Omental fat pad (tissue), 4 donors: ENCODE results near the gene PDK4. TPM values are rescaled to one million over a fixed set of nuclear protein-coding genes. Genes with fewer than 3 reads are reported as not detected.

Experiments
- ATAC-seq: fragments of 150-250 bp; one replicate; pipeline ENCODE4 v1.9.1; 2016; ENCODE audit warnings: mild to moderate bottlenecking, moderate library complexity; ENCODE audit not compliant: low FRiP score
- DNase-seq: peaks from one replicate; pipeline ENCODE4 v3.0.0-alpha.2; 2019; ENCODE audit warnings: low spot score
- CTCF ChIP-seq, 3 donors: fragments of 450-650 bp; IDR thresholded peaks; one replicate each; pipeline ENCODE4 v1.5.1; 2016 to 2017; ENCODE audit warnings: antibody characterized with exemption in 3 of 3, mild to moderate bottlenecking in 3 of 3, moderate library complexity in 2 of 3
- total RNA-seq, 4 donors: library from RNA; depleted of rRNA; stranded (reverse); fragments of >200 nt; gene quantifications; one replicate each; pipeline ENCODE4 v1.1.0, GENCODE V29; 2016

The PDK4 gene
- 100 to 1,000 TPM; 511 to 996 (median 618) TPM for total RNA-seq

GRCh38 chr7:95596198-95597063, at the start of gene PDK4:
Gene PDK4 (minus strand): TSS chr7:95596516. CDS start chr7:95596293, 223 bp downstream.
- TF ChIP-seq CTCF (IDR thresholded peaks at IDR 0.05), result no peak
- ATAC-seq, result peak; percentile 93
- DNase-seq, result peak; percentile 93

GRCh38 chr7:95642173-95642572, 45.9 kb upstream of the PDK4 start:
- DNase-seq (no peak), ATAC-seq (no peak)
- TF ChIP-seq CTCF (IDR thresholded peaks at IDR 0.05), result no peak

- DNase-seq (no peak), ATAC-seq (no peak)
- no peak for TF ChIP-seq CTCF (IDR thresholded peaks at IDR 0.05)
Observed at GRCh38 chr7:95636140-95636940, 40.0 kb upstream of the PDK4 start.

GRCh38 chr7:95632609-95633008, 36.3 kb upstream of the PDK4 start:
- TF ChIP-seq CTCF (IDR thresholded peaks at IDR 0.05), result no peak
- DNase-seq (no peak), ATAC-seq (no peak)

- ATAC-seq (no peak), DNase-seq (no peak)
- TF ChIP-seq CTCF (IDR thresholded peaks at IDR 0.05), result no peak
Observed at GRCh38 chr7:95631527-95631926, 35.2 kb upstream of the PDK4 start.

GRCh38 chr7:95630702-95631458, 34.6 kb upstream of the PDK4 start:
- peak; percentile 49 for ATAC-seq
- TF ChIP-seq CTCF (IDR thresholded peaks at IDR 0.05), result no peak
- no peak for DNase-seq
